Measurements from ENCODE around the gene GET3. TPM values are rescaled to one million over a fixed set of nuclear protein-coding genes. Genes with fewer than 3 reads are reported as not detected.

GET3 gene
- total and polyA plus RNA-seq, 2 of the 13 experiments (the other 11 are each of a cell fraction or from before 2014, with no cell fraction given): 57.7 to 59.4 TPM

DNA sequence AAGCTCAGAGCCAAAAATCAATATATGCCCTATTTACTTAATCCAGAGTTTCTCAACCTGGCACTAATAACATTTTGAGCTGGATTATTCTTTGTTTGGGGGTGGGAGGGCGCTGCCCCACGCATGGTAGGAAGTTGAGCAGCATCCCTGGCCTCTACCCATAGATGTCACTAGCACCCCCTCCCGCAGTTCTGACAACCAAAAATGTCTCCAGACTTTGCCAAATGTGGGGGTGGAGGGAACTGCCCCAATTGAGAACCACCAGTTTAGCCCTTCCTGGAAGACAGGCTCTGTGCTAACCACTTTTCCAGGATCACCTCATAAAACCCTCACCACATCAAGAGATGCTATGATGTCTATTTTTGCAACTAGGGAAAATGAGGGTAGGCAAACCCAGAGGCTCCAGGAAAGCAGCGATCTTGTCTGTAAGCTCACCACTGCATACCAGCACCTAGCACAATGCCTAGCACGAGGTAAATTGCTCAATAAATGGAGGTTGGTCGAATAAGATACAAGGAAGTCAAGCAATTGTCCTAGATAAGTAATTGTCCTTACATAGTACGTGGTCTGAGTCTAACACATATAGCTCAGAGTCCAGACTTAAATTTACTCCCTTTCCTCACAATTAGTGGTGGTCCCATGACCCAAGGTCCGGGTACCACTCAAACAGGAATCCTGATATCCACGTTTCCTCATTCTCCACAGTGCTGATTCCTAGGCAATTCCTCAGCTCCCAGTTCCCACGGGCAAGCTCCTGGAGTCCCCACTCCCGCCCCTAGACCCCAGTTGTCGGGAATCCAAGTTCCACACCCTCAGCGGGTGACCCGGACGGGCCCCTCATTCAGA lies 3.7 kb upstream of the GET3 start:
- DNase-seq (ENCODE audit: low spot score) (peak; percentile 44), FAIRE-seq (peak; percentile 71)
- H2AFZ ChIP-seq (ENCODE audit: low read length): no peak overlapping the region
- no peak for TF ChIP-seq CHD2 (IDR thresholded peaks at IDR 0.05; ENCODE audit: low read depth, low read length)
- TF ChIP-seq HMGA1 (CRISPR knock-in tag; conservative IDR thresholded peaks at IDR 0.05): no peak
- 0 out of 2 replicates have a peak, but pooled peaks have one; percentile 20 for TF ChIP-seq REL (CRISPR knock-in tag; conservative IDR thresholded peaks at IDR 0.05)
- TF ChIP-seq NR3C1 (CRISPR knock-in tag; IDR thresholded peaks at IDR 0.05): no peak
- TF ChIP-seq ZNF549 (CRISPR knock-in tag; IDR thresholded peaks at IDR 0.05): no peak
- TF ChIP-seq, protein P1, sequence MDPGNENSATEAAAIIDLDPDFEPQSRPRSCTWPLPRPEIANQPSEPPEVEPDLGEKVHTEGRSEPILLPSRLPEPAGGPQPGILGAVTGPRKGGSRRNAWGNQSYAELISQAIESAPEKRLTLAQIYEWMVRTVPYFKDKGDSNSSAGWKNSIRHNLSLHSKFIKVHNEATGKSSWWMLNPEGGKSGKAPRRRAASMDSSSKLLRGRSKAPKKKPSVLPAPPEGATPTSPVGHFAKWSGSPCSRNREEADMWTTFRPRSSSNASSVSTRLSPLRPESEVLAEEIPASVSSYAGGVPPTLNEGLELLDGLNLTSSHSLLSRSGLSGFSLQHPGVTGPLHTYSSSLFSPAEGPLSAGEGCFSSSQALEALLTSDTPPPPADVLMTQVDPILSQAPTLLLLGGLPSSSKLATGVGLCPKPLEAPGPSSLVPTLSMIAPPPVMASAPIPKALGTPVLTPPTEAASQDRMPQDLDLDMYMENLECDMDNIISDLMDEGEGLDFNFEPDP (CRISPR knock-in tag; conservative IDR thresholded peaks at IDR 0.05): no peak
- TF ChIP-seq SAP130 (CRISPR knock-in tag; IDR thresholded peaks at IDR 0.05; ENCODE audit: low read depth): peak; percentile 49
- no peak for TF ChIP-seq CENPBD1 (CRISPR knock-in tag; IDR thresholded peaks at IDR 0.05; ENCODE audit: borderline replicate concordance, low read depth)
- TF ChIP-seq, protein P2, sequence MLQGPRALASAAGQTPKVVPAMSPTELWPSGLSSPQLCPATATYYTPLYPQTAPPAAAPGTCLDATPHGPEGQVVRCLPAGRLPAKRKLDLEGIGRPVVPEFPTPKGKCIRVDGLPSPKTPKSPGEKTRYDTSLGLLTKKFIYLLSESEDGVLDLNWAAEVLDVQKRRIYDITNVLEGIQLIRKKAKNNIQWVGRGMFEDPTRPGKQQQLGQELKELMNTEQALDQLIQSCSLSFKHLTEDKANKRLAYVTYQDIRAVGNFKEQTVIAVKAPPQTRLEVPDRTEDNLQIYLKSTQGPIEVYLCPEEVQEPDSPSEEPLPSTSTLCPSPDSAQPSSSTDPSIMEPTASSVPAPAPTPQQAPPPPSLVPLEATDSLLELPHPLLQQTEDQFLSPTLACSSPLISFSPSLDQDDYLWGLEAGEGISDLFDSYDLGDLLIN (CRISPR knock-in tag; IDR thresholded peaks at IDR 0.05; ENCODE audit: borderline replicate concordance): no peak
- TF ChIP-seq THAP8 (CRISPR knock-in tag; IDR thresholded peaks at IDR 0.05; ENCODE audit: borderline replicate concordance): no peak
- TF ChIP-seq KDM3A (CRISPR knock-in tag; IDR thresholded peaks at IDR 0.05; ENCODE audit: low read depth): no peak
- 0 out of 2 replicates have a peak, but pooled peaks have one; percentile 6 for TF ChIP-seq GATAD2A (CRISPR knock-in tag; IDR thresholded peaks at IDR 0.05)
- no peak for TF ChIP-seq ZNF891 (CRISPR knock-in tag; IDR thresholded peaks at IDR 0.05)
- TF ChIP-seq EHMT2 (IDR thresholded peaks at IDR 0.05; ENCODE audit: borderline replicate concordance, low read depth, low read length): no peak
- no peak for TF ChIP-seq MAFK (conservative IDR thresholded peaks at IDR 0.05 in 1 of 2, IDR thresholded peaks at IDR 0.05 in 1 of 2; ENCODE audit: low read length in 2 of 2)
- TF ChIP-seq KDM2A (CRISPR knock-in tag; IDR thresholded peaks at IDR 0.05; ENCODE audit: borderline replicate concordance, low read depth): no peak
- TF ChIP-seq TAF1 (CRISPR knock-in tag; IDR thresholded peaks at IDR 0.05): no peak
- TF ChIP-seq UBTF (CRISPR knock-in tag; IDR thresholded peaks at IDR 0.05): no peak

More for the DNA sequence above, 3.7 kb upstream of the GET3 start:
- H3K9ac ChIP-seq (ENCODE audit: insufficient read depth, low read depth, low read length): peak overlapping the region; percentile 98
- intact Hi-C loops (cut with micrococcal nuclease; ENCODE audit: unreplicated experiment) (no loop called here), in situ Hi-C loops (cut with HindIII; ENCODE audit: extremely low pct_ligation_motif_present, low pct_unique_long_range_greater_than_20kb) (no loop called here)
- H3K9me3 ChIP-seq (ENCODE audit: low read length): no peaks in the 10 kb centered on the region
- H3K36me3 ChIP-seq (replicated peaks in 1 of 2; ENCODE audit: control insufficient read depth in 1 of 2, insufficient read depth in 2 of 2, low read length in 2 of 2): peaks cover 22 to 32% of the 10 kb centered on the region in 2 experiments
- H4K20me1 ChIP-seq (ENCODE audit: insufficient read depth, low read length): peaks cover 20% of the 10 kb centered on the region
- ChIA-PET POLR2A (interaction anchor here (0.6 to 3.4 kb wide), 9 partner anchors 10 to 67 kb away, joined by 3 to 51 read pairs (median 4); partner anchors contain the start of genes FBXW9, JUNB and TNPO2), CTCF (ENCODE audit: low intra/inter-chr PET ratio, low total read pairs) (no interaction called here)
- peaks cover 46% of the 10 kb centered on the region for H3K4me1 ChIP-seq (ENCODE audit: insufficient read depth, low read length)
- no peaks in the 10 kb centered on the region; a peak in 1 of 5 replicates for H3K27me3 ChIP-seq (ENCODE audit: control insufficient read depth in 1 of 2, insufficient read depth in 2 of 2, low read length in 2 of 2)
- peak overlapping the region; percentile 85 to 97 (median 86) for H3K4me3 ChIP-seq (replicated peaks in 1 of 3; ENCODE audit: insufficient read depth in 1 of 3, low read depth in 2 of 3, low read length in 3 of 3)
- peak overlapping the region; percentile 94 for H3K4me2 ChIP-seq (ENCODE audit: low read depth, low read length)
- TSS peak; percentile 58 for BruUV-seq (replicated peaks)
- peaks cover 47% of the 10 kb centered on the region for H3K79me2 ChIP-seq (ENCODE audit: insufficient read depth, low read length)
- WGBS (ENCODE audit: low lambda C conversion rate): under 1% methylated on average over 12 of the region's 15 CpGs
- H3K27ac ChIP-seq (ENCODE audit: extremely low read length, insufficient read depth, low read length): peak overlapping the region; percentile 99
- ATAC-seq: no peak

All from HepG2 (cell line).